Measurements from ENCODE around the gene XRRA1. TPM values are rescaled to one million over a fixed set of nuclear protein-coding genes. Genes with fewer than 3 reads are reported as not detected.

The XRRA1 gene
- total RNA-seq, 1 experiment from 2014 or later = 29.5 TPM

DNA sequence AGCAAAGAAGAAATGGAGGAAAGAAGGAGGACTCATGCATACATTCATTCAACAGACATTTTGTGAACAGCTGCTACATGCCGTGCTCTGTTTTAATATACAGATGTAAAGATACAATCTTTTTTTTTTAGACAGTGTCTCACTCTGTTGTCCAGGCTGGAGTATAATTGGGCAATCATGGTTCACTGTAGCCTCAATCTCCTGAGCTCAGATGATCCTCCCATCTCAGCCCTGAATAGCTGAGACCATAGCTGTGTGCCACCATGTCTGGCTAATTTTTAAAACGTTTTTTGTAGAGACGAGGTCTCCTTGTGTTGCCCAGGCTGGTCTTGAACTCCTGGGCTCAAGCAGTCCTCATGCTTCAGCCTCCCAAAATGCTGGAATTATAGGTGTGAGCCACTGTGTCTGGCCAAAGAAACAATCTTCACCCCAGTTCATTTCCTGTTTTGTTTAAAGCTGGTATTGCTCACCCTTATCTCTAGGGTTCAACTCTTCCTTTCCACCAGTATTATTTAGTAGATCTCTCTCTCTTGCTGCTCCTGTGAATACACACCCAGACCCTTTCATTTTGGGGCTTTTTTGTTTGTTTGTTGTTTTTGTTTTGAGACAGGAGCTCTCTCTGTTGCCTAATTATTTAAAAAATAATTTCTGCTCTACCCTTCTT lies 130.5 kb downstream of the XRRA1 start:
- peaks cover 4% of the 10 kb centered on the region; the same call in 1 of the 2 replicates for H3K79me2 ChIP-seq (ENCODE audit: low read depth)
- no peaks in the 10 kb centered on the region for H3K27me3 ChIP-seq (ENCODE audit: insufficient read depth, low read depth)
- no peak overlapping the region for H3K27ac ChIP-seq
- ChIA-PET POLR2A (ENCODE audit: unreplicated experiment) (interaction anchor here (0.5 kb wide), 1 partner anchor 227 kb away, joined by 4 read pairs; no protein-coding TSS in a partner anchor), CTCF (no interaction called here)
- H3F3A ChIP-seq (ENCODE audit: insufficient read depth, low read depth) = no peaks in the 10 kb centered on the region
- no peak overlapping the region for H3K4me3 ChIP-seq
- intact Hi-C loops (cut with micrococcal nuclease; ENCODE audit: unreplicated experiment) = no loop called here
- peaks cover 53% of the 10 kb centered on the region for H3K36me3 ChIP-seq (ENCODE audit: low read depth)
- BruUV-seq (replicated peaks) = no TSS peak
- H3K4me2 ChIP-seq = no peak overlapping the region
- H3K9me2 ChIP-seq (ENCODE audit: insufficient read depth) = no peaks in the 10 kb centered on the region
- H4K20me1 ChIP-seq (ENCODE audit: insufficient read depth) = peaks cover 4% of the 10 kb centered on the region; the same call in 1 of the 2 replicates
- DNase-seq = no peak
- TF ChIP-seq EZH2 (IDR thresholded peaks at IDR 0.05; ENCODE audit: low read depth) = no peak
- TF ChIP-seq, protein P1, sequence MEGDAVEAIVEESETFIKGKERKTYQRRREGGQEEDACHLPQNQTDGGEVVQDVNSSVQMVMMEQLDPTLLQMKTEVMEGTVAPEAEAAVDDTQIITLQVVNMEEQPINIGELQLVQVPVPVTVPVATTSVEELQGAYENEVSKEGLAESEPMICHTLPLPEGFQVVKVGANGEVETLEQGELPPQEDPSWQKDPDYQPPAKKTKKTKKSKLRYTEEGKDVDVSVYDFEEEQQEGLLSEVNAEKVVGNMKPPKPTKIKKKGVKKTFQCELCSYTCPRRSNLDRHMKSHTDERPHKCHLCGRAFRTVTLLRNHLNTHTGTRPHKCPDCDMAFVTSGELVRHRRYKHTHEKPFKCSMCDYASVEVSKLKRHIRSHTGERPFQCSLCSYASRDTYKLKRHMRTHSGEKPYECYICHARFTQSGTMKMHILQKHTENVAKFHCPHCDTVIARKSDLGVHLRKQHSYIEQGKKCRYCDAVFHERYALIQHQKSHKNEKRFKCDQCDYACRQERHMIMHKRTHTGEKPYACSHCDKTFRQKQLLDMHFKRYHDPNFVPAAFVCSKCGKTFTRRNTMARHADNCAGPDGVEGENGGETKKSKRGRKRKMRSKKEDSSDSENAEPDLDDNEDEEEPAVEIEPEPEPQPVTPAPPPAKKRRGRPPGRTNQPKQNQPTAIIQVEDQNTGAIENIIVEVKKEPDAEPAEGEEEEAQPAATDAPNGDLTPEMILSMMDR (conservative IDR thresholded peaks at IDR 0.05) = no peak
- H3K9me3 ChIP-seq (ENCODE audit: insufficient read depth, low read depth) = 0 out of 2 replicates have a peak, but pooled peaks cover 5% of the 10 kb centered on the region
- no peak overlapping the region for H2AFZ ChIP-seq
- H3K4me1 ChIP-seq (replicated peaks; ENCODE audit: insufficient read depth) = no peaks in the 10 kb centered on the region

DNA sequence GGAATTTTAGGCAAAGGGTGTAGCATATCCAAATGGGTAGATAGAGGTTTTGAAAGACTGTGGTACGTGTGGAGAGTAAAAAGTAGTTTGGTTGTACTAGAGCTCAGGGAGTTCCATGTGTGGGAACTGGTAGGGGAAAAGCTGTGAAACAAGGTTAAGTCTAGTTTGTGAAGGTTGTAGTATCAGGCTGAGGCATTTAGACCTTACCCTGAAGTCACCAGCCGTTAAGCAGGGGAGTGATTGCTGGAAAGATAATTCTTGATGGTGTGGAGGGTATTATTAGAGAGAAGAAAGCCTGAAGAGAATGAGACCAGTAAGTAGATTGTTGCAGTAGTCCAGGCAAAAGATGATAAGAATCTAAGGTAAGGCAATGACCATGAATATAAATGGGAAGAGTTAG lies 132.2 kb downstream of the XRRA1 start:
- TF ChIP-seq EZH2 (IDR thresholded peaks at IDR 0.05; ENCODE audit: low read depth) = no peak
- TF ChIP-seq, protein P1 (conservative IDR thresholded peaks at IDR 0.05) = no peak
- Histone ChIP-seq H3K36me3 (ENCODE audit: low read depth) (peaks cover 36% of the 10 kb centered on the region), H3K4me2 (no peak overlapping the region), H2AFZ (no peak overlapping the region), H3K9me3 (ENCODE audit: insufficient read depth, low read depth) (no peaks in the 10 kb centered on the region), H3F3A (ENCODE audit: insufficient read depth, low read depth) (no peaks in the 10 kb centered on the region), H3K27ac (no peak overlapping the region), H3K4me3 (no peak overlapping the region), H3K27me3 (ENCODE audit: insufficient read depth, low read depth) (no peaks in the 10 kb centered on the region), H3K9me2 (ENCODE audit: insufficient read depth) (no peaks in the 10 kb centered on the region), H3K79me2 (ENCODE audit: low read depth) (no peaks in the 10 kb centered on the region; the same call in 1 of the 2 replicates), H3K4me1 (replicated peaks; ENCODE audit: insufficient read depth) (no peaks in the 10 kb centered on the region), H4K20me1 (ENCODE audit: insufficient read depth) (peaks cover 4% of the 10 kb centered on the region; the same call in 1 of the 2 replicates)
- no TSS peak for BruUV-seq (replicated peaks)
- ChIA-PET POLR2A (ENCODE audit: unreplicated experiment) (no interaction called here), CTCF (no interaction called here)
- no peak for DNase-seq
- intact Hi-C loops (cut with micrococcal nuclease; ENCODE audit: unreplicated experiment) = no loop called here

DNA sequence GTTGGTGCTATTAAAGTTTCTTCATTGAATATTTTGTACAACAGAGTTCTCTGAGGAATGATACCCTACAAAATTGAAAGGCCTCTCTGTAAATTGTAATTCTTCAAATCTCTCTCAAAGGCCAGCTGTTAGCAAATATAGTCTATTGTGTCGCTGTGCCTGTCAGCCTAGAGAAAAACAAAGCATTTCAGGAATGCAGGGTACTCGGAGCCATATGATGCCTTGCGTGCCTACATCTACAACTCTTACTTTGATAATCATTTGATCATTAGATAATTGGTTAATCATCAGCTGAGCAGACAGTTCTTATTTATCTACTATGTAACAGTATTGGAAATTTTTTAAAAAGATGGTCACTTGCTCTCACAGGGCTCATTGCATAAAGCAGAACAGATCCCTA lies 132.9 kb downstream of the XRRA1 start:
- Histone ChIP-seq H3K79me2 (ENCODE audit: low read depth) (no peaks in the 10 kb centered on the region; the same call in 1 of the 2 replicates), H2AFZ (no peak overlapping the region), H3K27ac (no peak overlapping the region), H3K9me3 (ENCODE audit: insufficient read depth, low read depth) (no peaks in the 10 kb centered on the region), H3K9me2 (ENCODE audit: insufficient read depth) (no peaks in the 10 kb centered on the region), H3K4me2 (no peak overlapping the region), H3K4me1 (replicated peaks; ENCODE audit: insufficient read depth) (no peaks in the 10 kb centered on the region), H4K20me1 (ENCODE audit: insufficient read depth) (peaks cover 4% of the 10 kb centered on the region; the same call in 1 of the 2 replicates), H3K36me3 (ENCODE audit: low read depth) (peaks cover 35% of the 10 kb centered on the region), H3K27me3 (ENCODE audit: insufficient read depth, low read depth) (no peaks in the 10 kb centered on the region), H3F3A (ENCODE audit: insufficient read depth, low read depth) (no peaks in the 10 kb centered on the region), H3K4me3 (no peak overlapping the region)
- no peak for DNase-seq
- ChIA-PET CTCF (no interaction called here), POLR2A (ENCODE audit: unreplicated experiment) (interaction anchor here (0.6 to 0.7 kb wide), 2 partner anchors 31 to 280 kb away, joined by 3 to 4 read pairs; no protein-coding TSS in a partner anchor)
- TF ChIP-seq EZH2 (IDR thresholded peaks at IDR 0.05; ENCODE audit: low read depth) = no peak
- TF ChIP-seq, protein P1 (conservative IDR thresholded peaks at IDR 0.05) = no peak
- intact Hi-C loops (cut with micrococcal nuclease; ENCODE audit: unreplicated experiment) = no loop called here
- BruUV-seq (replicated peaks) = no TSS peak

Data from PC-9 (cell line).